Peyer's patch (tissue), 4 donors: Measurements from ENCODE around the gene DPYD. TPM values are rescaled to one million over a fixed set of nuclear protein-coding genes. Genes with fewer than 3 reads are reported as not detected.

Source experiments
- DNase-seq, 3 donors: peaks; one replicate each; pipeline ENCODE4 v3.0.0-alpha.2; 2017 to 2019
- H3K27ac ChIP-seq, 4 donors: fragments of 200-600 bp; sonication (generic); one replicate each; pipeline ENCODE4 v1.5.1; 2016 to 2019
- H3K27me3 ChIP-seq, 2 donors: fragments of 200-600 bp; sonication (generic); one replicate each; pipeline ENCODE4 v1.5.1; 2019
- H3K36me3 ChIP-seq, 3 donors: fragments of 200-600 bp; sonication (generic); one replicate each; pipeline ENCODE4 v1.5.1; 2016 to 2019
- H3K4me1 ChIP-seq, 4 donors: fragments of 200-600 bp; sonication (generic); one replicate each; pipeline ENCODE4 v1.5.1; 2016 to 2019
- H3K4me3 ChIP-seq, 4 donors: fragments of 200-600 bp; sonication (generic); 1 replicate in 3 of 4; 2 replicates in 1 of 4; pipeline ENCODE4 v1.5.1; 2016 to 2019; ENCODE audit warnings: mild to moderate bottlenecking in 1 of 4
- H3K9me3 ChIP-seq, 4 donors: fragments of 200-600 bp; sonication (generic); one replicate each; pipeline ENCODE4 v1.5.1; 2016 to 2019; ENCODE audit warnings: mild to moderate bottlenecking in 1 of 4
- POLR2A ChIP-seq, 2 donors: fragments of 450-650 bp; IDR thresholded peaks; one replicate each; pipeline ENCODE4 v1.5.1; 2017; ENCODE audit warnings: antibody characterized with exemption in 2 of 2, mild to moderate bottlenecking in 2 of 2, moderate library complexity in 2 of 2
- total RNA-seq, 4 donors: library from RNA; depleted of rRNA; stranded (reverse); fragments of >200 nt; gene quantifications; one replicate each; pipeline ENCODE4 v1.1.0, GENCODE V29; 2016
- TF ChIP-seq, protein P1 (sequence below), 6 experiments: fragments of 450-650 bp in 4 of 6; fragments of 200-600 bp in 2 of 6; sonication (generic) in 1 of 6; IDR thresholded peaks; one replicate each; pipeline ENCODE4 v1.5.1; 2017 to 2019; ENCODE audit warnings: antibody characterized with exemption in 6 of 6, mild to moderate bottlenecking in 3 of 6, moderate library complexity in 1 of 6

Gene DPYD
- total RNA-seq, 4 donors from 2014 or later: 30.8 to 39.7 (median 36.4) TPM

DNA sequence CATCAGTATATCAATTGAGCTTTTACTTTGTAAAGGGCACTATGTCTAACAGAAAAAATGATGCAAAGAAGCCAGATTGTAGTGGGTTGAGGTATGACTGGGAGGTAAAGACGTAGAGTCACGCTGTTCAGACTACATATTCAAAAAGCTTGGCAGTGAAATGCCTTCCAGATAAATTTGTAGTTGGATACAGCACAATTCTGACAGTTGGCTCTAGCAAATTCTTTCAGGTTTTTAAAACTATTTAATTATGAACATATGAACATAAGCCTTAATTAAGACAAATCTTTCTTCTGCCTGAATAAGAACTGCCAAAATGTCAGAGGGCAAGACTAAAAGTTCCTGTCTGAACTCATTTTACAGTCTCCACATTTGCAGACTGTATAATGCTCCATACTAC lies 118.8 kb downstream of the DPYD start:
- H3K9me3 ChIP-seq: no peaks in the 10 kb centered on the region
- H3K27me3 ChIP-seq: no peaks in the 10 kb centered on the region
- no peak overlapping the region for H3K27ac ChIP-seq
- TF ChIP-seq, protein P1, sequence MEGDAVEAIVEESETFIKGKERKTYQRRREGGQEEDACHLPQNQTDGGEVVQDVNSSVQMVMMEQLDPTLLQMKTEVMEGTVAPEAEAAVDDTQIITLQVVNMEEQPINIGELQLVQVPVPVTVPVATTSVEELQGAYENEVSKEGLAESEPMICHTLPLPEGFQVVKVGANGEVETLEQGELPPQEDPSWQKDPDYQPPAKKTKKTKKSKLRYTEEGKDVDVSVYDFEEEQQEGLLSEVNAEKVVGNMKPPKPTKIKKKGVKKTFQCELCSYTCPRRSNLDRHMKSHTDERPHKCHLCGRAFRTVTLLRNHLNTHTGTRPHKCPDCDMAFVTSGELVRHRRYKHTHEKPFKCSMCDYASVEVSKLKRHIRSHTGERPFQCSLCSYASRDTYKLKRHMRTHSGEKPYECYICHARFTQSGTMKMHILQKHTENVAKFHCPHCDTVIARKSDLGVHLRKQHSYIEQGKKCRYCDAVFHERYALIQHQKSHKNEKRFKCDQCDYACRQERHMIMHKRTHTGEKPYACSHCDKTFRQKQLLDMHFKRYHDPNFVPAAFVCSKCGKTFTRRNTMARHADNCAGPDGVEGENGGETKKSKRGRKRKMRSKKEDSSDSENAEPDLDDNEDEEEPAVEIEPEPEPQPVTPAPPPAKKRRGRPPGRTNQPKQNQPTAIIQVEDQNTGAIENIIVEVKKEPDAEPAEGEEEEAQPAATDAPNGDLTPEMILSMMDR (IDR thresholded peaks at IDR 0.05): no peak
- no peak for TF ChIP-seq POLR2A (IDR thresholded peaks at IDR 0.05)
- no peak for DNase-seq
- H3K36me3 ChIP-seq: no peaks in the 10 kb centered on the region
- H3K4me1 ChIP-seq: no peaks in the 10 kb centered on the region
- no peak overlapping the region for H3K4me3 ChIP-seq

DNA sequence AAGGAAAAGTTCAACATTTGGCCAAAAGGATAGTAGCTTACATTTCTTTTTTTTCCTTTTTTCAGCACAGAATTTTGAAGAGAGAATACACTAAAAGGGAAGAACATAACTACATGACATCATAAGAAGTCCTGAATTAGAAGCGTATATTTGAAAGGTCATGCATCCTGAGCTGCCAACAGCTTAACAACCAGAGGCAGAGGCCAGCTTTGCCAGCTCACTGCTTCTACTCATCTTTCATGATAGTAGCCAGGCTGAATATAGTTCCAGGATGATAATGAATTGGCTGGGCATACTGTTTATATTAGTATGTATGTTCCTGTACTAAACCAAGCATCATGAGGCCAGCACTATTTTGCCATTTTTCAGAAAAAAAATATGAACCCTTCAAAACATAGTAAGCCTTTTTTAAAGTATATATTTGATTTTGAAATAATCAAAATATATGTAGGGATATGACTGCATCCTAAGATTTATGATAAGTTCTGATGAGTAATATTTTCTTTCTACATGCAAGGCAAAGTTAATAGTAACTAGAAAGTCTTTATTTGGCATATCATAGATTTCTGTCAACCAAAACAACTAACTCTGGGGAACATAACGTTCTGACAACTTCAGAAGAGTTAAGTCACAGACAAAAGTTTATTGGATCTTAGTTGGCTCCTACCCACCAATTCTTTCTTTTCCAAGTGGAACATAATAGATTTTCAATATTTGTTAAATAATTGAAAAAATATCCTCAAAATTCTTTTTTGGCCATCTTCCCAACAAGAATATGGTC lies 123.2 kb downstream of the DPYD start:
- DNase-seq: no peak
- Histone ChIP-seq H3K4me3 (no peak overlapping the region), H3K27ac (no peak overlapping the region), H3K9me3 (no peaks in the 10 kb centered on the region), H3K4me1 (peaks cover 0 to 4% (median 0%) of the 10 kb centered on the region in 4 donors), H3K27me3 (no peaks in the 10 kb centered on the region), H3K36me3 (no peaks in the 10 kb centered on the region)
- no peak for TF ChIP-seq POLR2A (IDR thresholded peaks at IDR 0.05)

GRCh38 chr1:97796711-97797110 lies 124.1 kb downstream of the DPYD start:
- Histone ChIP-seq H3K4me1 (peaks cover 0 to 4% (median 0%) of the 10 kb centered on the region in 4 donors), H3K27me3 (no peaks in the 10 kb centered on the region), H3K9me3 (no peaks in the 10 kb centered on the region), H3K4me3 (no peak overlapping the region), H3K36me3 (no peaks in the 10 kb centered on the region), H3K27ac (no peak overlapping the region)
- no peak for DNase-seq
- TF ChIP-seq, protein P1 (IDR thresholded peaks at IDR 0.05): no peak
- no peak for TF ChIP-seq POLR2A (IDR thresholded peaks at IDR 0.05)

DNA sequence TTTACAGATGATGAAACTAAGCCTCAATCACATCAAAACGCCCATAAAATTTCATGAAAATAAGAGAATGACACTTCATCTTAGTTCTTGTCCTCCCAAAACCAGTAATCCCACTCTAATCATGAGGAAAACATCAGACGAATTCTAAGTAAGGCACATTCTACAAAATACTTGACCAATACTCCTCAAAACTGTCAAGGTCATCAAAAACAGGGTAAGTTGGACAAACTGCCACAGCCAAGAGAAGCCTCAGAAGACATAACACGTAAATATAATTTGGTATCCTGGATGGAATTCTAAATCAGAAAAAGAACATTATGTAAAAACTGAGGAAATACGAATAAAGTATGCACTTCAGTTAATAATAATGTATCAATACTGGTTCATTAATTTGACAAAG lies 128.2 kb downstream of the DPYD start:
- no peak overlapping the region for H3K4me3 ChIP-seq
- H3K27ac ChIP-seq: no peak overlapping the region
- DNase-seq: no peak
- TF ChIP-seq, protein P1 (IDR thresholded peaks at IDR 0.05): no peak
- no peak for TF ChIP-seq POLR2A (IDR thresholded peaks at IDR 0.05)
- H3K4me1 ChIP-seq: peaks cover 0 to 4% (median 0%) of the 10 kb centered on the region in 4 donors
- no peaks in the 10 kb centered on the region for H3K9me3 ChIP-seq
- H3K36me3 ChIP-seq: no peaks in the 10 kb centered on the region
- no peaks in the 10 kb centered on the region for H3K27me3 ChIP-seq

DNA sequence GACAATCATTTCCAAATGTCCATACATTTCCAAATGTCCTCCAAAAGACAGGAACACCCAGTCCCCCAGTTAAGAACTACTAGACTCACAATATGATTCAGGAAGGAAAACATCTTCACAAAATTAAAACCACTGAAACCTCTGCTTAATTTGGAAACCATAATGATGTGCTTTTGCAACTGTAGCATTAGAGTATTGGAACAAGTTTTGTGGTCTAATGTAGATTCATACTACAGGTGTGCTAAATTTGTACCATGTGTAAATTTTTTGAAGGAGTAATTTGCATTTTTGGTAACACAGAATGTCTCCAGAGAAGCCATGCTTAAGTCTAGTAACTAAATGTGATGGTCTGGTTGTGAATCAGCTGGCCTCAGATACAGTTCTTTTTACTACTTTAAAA lies 129.6 kb downstream of the DPYD start:
- no peaks in the 10 kb centered on the region for H3K36me3 ChIP-seq
- no peaks in the 10 kb centered on the region for H3K9me3 ChIP-seq
- H3K27ac ChIP-seq: no peak overlapping the region
- H3K27me3 ChIP-seq: no peaks in the 10 kb centered on the region
- no peaks in the 10 kb centered on the region for H3K4me1 ChIP-seq
- H3K4me3 ChIP-seq: no peak overlapping the region
- TF ChIP-seq, protein P1 (IDR thresholded peaks at IDR 0.05): no peak
- no peak for TF ChIP-seq POLR2A (IDR thresholded peaks at IDR 0.05)
- no peak for DNase-seq

DNA sequence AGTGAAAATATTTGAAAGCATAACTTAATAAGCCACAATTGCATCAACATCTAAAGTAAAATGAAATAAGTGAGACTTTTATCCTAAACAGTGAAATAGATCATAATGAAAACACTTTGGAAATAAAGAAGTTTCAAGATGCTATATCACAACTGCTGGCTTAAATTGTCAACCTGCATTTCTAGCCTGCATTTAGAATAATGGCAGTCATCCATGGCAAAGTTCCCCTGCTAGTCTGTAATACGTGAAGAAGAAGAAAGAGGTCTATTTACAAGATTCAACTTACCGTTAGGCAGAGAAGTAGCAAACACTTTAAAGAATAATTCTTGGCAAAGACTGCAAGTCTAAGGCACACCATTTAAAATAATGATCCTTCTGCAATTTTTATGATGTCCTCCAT lies 133.6 kb downstream of the DPYD start:
- H3K4me3 ChIP-seq: no peak overlapping the region
- H3K36me3 ChIP-seq: no peaks in the 10 kb centered on the region
- no peak for DNase-seq
- TF ChIP-seq, protein P1 (IDR thresholded peaks at IDR 0.05): no peak
- TF ChIP-seq POLR2A (IDR thresholded peaks at IDR 0.05): no peak
- no peaks in the 10 kb centered on the region for H3K27me3 ChIP-seq
- no peaks in the 10 kb centered on the region for H3K9me3 ChIP-seq
- H3K4me1 ChIP-seq: no peaks in the 10 kb centered on the region
- no peak overlapping the region for H3K27ac ChIP-seq
